GM18520 (cell line): ENCODE results near the gene SPAG16.
"Not testable (repeated sequence)": the region's sequence is repeated elsewhere in the genome, so short reads cannot be mapped to it uniquely, and the experiment has no call there.

Experiments used
- ATAC-seq: cut with Tn5 transposase; IDR thresholded peaks from one replicate; pipeline ENCODE4 v1.9.1; 2021; ENCODE audit not compliant: unreplicated experiment

SPAG16 gene

DNA sequence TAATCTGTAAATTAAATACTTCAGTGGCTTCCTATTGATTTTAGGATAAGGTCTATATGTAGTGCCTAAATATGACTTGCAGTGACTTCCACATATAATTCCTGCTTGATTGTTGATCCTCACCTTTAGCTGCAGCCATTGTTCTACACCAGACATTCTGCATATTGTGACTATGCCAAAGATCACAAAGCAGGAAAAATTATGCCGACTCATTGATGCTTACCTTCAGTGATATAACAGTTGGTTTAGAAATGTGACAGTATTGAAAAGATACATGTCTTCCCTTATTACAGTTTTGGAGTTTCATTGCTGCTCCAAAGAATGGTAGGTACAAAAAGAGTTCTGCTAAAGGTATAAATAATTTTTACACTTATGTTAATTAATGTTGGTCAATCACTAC is 12.3 kb upstream of the SPAG16 start:
- no peak for ATAC-seq

DNA sequence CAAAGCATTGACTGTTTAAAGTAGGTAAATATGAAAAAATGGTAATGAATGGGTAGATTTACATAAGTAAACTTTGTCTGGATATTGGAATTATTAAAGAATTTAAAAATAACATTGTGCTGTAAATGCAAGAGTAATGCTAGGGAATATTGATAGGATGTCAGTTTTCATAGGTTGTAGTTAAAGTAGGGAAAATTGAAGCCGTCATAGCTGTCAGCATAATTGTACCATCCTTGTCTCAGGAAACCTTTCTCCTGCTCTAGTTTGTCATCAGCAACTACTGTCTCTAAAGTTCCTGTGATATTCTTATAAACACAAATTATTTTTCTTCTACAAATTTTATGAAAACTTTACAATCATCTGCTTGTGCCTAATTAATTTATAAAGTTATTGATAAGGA is 10.1 kb upstream of the SPAG16 start:
- no peak for ATAC-seq

DNA sequence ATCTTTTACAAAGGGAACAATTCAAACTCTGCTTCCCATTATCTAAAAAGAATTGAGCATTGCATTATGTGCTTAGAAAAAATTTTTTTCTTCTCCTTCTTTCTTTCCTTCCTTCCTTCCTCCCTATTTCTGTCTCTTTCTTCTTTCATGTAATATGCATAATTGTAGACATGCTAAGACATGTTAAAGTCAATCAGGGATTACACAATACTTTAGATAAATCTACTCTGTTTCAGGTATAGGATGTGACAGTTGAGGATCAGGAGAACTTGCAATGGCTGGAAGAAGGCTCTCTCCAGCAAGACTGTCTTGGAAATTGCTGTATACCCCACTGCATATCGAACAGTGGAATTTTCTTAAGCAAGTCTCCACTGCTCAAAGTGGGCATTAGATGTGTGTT is 9.0 kb upstream of the SPAG16 start:
- ATAC-seq = no peak

DNA sequence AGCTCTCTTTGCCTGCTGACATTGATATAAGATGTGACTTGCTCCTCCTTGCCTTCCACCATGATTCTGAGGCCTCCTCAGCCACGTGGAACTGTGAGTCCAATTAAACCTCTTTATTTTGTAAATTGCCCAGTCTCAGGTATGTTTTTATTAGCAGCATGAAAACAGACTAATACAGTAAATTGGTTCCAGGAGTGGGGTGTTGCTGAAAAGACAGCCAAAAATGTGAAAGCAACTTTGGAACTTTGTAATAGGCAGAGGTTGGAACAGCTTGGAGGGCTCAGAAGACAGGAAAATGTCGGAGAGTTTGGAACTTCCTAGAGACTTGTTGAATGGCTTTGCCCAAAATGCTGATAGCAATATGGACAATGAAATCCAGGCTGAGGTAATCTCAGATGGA is 7.1 kb upstream of the SPAG16 start:
- not testable (repeated sequence) for ATAC-seq

DNA sequence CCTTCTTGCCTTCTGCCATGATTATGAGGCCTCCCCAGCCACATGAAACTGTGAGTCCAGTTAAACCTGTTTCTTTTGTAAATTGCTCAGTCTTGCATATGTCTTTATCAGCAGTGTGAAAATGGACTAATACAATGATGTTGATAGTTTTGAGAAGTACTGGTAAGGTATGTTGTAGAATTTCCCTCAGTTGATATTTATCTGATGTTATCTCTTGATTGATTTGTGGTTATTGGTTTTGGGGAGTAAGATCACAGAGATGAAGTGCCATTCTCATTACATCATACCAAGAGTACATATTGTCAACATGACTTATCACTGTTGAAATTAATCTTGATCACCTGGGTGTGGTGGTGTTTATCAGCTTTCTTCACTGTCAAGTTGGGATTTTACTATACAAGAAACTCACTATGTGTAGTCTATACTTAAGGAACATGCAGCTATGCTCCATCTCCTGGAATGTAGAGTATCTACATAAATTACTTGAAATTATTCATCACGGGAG is 5.1 kb upstream of the SPAG16 start:
- ATAC-seq = no peak

DNA sequence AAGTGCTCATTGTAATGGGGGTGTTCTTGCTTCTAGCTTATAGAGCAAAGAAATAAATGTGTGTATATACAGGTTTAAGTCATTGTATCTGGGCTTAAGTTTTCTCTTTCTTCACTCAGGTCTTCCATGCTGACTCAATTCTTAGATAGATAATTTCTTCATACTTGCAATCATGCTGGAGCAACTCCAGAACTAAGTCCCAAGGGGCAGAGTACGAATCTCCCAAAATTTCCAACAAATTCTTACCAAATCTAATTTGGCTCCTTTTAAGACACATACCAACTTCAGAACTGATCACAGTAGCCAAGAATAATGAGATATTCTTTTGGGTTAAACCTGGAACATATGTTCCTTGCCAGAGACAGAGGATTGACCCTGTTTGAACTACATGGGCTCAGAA is 4.3 kb upstream of the SPAG16 start:
- ATAC-seq = no peak

DNA sequence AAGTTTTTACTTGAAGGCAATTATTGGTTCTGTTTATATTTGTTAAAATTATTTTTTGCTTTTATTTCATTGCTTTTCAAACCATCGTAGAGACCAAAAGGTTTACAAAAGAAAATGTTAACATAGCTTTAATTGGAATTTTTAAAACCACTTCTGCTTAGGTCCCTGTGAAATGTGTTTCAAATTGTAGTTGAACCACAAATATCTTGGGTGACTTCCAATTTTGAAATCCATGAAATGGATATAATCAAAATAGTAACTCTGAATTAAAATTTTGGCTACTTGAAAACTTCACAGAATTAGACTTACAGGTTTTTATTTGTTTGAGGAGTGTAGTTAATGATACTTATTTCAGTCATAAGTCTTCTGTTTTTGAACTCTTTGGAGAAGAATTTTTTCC is 3.1 kb upstream of the SPAG16 start:
- ATAC-seq = no peak

DNA sequence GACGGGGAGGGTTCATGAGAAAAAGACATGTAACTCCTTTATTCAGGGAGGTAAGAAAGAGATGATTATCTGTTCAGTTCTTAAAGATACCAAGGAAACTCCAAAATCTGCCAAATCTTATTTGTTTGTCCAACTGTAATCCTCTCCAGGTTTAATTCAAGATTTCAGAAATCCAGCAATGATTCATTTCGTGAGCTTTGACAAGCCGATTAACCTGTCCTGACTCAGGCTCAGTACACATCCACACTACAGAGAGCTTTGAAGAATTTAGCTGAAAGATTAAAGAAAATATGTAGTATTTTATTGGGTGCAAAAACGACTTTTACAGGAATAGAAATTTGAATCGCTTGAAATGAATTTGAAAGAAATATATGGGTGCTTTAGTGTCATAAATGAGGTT is 1.1 kb downstream of the SPAG16 start:
- ATAC-seq = no peak

DNA sequence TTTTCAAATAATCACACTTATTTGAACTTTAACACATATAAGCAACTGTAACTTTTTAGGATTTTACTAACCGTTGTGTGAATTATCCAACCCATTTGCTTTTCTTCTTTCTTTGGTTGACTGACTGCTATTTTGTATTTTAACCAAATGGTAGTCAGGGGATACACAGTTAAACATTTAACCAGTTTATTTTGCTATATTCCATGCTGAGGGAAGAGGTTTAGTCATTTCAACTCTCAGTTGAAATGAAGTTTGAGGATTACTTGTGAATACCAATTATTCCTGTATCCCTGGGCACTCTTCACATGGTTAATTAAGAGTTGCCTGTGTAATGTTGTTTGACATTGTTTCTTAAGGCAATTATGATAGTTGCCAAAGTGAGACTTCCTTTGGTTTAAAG is 1.9 kb downstream of the SPAG16 start:
- ATAC-seq = no peak

DNA sequence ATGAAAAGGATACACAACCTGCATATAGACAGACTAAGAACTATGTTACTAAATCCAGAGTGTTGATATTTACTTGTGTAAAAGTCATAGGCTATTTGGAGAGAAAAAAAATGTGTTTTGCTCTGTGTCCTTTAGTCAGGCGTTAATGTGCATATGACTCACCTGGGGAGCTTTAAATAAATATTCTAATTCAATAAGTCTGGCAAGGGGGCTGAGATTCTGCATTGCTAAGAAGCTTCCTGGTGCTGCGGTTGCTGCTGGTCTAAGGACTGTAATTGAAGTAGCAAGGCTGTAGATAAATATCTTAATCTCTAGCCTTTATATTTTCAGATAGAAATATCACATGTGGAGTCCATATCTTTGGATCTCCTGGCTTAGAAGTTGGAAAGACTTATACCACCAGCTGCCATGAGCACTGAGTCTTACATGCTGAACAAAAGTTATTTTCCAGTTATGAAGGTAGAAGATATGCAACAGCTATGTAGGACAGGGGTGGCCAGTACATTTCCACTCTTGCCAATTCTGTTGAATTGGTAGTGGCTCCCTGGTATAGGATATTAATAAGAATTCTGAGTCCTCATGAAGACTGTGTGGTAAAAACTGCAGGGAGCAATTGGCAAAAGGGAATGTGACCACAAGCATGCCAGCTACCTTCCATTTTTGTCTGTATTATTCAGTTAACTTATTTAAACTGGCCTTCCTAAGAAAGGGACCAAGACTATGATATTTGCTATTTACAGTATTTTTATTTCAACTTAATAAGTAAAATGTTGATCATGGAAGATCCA is 4.8 kb downstream of the SPAG16 start:
- no peak for ATAC-seq

DNA sequence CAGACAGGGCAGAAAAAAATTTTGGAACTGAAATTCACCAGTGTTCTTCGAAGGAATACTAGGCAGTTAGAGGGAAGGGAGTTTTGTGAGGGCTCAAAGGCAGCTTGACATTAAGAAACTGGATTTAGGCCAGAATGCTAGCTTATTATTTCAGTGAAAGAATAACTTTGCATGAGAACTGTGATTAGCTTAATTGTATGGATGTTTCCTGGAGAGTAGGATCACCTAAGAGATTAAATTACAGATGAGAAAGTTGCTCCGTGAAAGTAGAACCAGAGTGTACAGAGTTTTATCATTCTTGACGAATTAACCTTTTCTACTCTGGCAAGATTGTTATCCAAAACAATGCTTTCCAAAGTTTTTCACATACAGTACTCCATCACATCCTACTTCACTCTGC is 6.2 kb downstream of the SPAG16 start:
- ATAC-seq = no peak

DNA sequence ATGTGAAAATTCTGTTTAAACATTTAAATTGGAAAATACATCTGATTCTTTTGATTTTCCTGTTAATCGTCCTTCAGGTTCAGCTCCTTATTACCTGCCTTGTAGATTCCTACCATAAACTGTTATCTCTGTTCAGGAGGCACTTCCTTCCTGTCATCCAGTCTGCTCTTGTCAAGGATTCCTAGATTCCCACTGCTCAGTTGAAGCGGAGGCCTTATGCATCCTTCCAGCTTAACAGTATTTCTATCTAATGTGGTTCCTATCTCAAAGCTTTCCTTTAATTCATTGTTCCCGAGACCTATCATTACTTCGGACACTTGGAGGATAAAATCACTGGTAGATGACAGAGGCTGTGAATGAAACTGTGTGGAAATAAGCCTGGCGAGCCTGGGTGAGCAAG is 12.0 kb downstream of the SPAG16 start:
- no peak for ATAC-seq

DNA sequence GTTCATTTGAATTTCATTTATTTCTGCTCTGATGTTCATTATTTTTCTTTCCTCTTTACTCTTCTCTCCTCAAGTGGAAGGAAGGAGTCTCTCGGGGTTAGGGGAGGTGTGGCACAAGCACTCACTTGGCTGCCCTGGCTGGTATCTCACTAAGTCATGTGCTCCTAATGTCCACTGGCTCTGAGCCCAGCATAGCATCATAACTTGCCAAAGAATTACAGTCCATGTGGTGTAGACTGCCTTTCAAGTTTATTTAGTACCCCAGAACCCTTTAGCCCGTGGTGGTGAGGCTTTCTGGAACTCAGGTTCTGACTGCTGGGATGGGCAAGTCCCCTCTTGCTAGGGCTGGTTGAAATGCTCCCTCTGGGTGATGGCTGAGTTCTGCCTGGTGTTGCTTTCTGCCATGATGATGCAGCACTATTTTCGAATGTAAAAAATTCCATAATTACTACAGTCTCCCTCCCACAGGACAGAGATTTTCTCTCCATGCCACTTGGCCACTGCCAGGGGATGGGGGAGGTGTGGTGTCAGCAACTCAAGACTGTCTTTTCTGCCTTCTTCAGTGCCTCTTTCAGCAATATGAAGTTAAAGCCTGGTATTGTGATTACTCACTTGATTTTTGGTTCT is 22.2 kb downstream of the SPAG16 start:
- ATAC-seq = no peak

DNA sequence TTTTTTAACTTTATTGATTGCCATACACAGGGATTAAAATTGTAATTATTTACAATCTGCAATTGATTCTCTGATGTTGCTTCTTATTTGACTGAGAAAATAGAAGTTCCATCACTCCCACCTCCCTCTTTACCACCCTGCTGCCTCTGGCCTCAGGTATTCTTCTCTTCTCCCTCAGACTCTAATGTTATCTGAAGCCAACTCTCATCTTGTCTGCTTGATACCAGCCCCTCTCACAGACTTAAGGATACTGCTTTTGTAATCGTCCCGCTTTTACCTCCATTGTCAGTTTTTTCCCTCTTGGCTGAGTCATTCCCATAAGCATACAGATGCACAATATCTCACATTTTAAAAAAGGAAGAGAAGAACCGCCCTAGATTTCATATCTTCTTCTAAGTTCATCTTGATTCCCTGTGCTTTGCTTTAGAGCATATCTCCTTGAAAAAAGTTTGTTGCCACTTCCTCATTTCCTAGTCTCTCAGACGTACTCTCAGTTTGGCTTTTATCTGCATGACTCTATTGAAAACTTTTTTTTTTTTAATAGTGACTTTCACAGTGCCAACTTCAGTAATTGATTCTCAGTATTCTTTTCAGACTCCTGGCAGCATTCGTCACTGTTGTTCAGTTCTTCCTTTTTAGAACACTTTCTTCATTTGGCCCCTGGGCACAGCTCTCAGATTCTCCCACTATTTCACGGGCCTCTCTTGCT is 31.1 kb downstream of the SPAG16 start:
- ATAC-seq = no peak

DNA sequence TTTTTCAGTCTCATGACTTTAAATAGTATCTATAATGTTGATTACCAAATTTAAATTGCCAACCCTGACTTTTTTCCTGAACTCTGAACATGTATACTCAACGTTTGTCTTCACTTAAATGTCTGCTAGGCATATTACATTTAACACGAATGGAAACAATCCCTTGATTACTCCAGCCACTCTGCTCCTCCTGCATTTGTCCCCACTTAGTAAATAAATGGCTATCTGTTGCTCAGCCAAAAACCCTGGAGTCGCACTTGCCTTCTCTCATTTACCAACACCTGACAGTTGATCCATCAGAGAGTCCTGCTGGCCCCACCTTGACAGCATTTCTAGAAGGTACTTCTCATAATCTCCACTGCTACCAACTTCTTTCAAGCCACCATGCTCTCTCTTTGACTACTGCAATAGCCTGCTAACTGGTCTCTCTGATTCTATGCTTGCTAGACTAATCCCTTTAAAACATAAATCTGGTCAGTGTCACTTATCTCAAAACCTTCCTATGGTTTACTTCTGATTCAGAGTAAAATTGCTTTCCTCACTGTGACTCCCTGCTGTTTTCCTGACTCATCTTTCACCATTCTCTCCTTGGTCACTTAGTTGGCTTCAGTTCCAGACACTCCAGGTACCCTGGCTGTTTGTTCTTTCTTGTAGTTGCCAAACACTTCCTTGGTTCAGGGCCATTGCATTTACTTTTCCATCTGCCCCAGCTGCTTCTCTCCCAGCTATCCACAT is 31.9 kb downstream of the SPAG16 start:
- ATAC-seq = no peak

DNA sequence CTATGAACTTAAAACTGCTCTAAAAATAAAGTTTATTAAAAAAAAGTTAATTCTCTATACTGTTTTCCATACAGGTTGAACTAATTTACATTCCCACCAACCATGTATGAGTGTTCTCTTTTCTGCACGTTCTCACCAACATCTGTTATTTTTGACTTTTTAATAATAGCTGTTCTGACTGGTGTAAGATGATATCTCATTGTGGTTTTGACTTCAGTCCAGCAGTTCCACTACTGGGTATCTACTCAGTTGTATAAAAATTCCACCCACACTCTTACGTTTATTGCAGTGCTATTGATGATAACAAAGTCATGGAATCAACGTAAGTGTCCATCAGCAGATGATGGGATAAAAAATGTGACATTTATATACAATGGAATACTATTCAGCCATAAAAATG is 33.7 kb downstream of the SPAG16 start:
- no peak for ATAC-seq

DNA sequence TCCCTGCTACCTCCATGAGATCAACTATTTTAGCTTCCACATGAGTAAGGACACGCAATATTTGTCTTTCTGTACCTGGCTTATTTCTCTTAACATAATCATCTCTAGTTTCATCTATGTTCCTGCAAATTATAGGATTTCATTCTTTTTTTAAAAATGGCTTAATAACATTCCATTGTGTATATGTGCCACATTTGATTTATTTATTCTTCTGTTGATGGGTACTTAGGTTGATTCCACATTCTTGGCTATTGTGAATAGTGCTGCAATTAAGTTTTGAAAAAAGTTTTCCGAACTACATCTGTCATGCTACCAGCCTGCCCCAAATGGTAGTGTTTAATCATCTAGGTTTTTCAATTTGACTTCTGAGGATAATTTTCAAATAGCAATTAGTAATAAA is 36.3 kb downstream of the SPAG16 start:
- no peak for ATAC-seq

DNA sequence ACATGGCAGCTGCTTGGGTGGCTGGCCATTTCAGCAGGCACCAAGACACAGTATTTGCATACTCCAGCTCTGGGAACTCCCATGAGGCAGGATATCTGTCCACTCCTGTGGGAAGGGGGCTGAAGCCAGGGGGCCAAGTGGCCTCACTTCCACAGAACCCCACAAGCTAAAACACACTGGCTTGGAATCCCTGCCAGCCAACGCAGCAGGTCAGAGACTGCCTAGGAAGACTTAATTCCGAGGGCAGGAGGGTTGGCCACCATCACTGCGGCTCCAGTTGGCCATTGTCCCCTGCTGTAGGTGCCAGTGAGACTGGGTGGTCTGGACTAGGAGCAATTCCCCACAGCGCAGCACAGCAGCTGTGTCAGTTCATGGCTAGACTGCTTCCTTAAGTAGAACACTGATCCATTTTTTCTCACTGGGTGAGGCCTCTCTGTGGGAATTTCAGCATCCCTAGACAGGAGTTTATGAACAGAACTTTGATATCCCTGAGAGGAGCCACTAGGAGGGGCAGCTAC is 52.0 kb downstream of the SPAG16 start:
- ATAC-seq = no peak

DNA sequence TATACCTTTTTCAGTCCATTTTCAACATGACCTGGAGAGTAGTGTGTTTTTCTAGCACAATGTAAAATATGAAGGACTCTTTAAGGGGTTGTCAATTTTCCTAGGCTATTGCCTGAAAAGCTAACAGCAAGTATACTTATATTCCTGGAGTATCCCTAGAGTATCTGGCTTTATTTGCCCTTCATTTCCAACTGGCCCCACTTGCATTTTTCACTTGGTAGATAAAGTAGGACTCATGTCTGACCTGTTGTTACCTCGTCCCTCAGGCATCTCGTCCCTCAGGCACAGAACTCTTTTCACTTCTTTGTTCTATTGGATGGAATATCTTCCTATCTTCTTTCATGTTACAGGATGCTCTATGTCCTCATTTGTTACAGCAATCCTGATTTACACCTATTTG is 69.2 kb downstream of the SPAG16 start:
- ATAC-seq = no peak

DNA sequence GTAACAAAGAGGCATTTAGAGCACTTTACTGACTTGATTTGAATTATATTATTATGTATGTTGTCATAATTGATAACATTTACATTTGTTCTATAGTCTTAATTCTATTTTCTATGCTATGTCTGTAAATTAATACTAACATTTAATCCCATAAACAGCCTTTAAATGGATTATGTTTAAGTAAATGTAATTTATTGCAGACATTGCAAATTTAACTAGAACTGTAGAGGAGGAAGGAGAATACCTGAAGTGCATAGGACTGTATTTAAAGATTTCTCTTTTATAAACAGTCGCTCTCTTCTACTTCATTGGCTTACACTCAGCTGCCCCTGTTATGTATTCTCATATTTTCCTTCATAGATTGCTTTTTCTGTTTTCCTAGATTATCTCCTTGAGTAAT is 92.4 kb downstream of the SPAG16 start:
- no peak for ATAC-seq

DNA sequence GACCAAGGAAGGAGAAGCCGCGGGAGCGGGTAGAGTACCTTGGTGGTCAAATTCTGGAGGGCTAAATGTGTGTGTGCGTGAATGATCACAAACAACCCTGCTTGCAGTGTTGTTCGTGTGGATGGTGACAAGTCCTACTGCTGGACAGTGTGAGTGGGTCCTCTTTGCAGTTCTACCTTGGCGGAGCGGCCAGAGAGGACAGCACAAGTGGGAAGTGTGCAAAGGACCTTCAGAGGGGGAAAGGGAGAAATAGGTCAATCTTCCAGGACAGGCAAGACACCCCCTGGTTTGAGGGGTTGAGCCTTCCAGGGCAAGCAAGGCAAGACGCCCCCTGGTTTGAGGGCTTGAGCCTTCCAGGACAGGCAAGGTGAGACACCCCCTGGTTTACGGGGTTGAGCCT is 122.8 kb downstream of the SPAG16 start:
- ATAC-seq = not testable (repeated sequence)
